ENCODE measurements around the gene TP53I13.
A peak's percentile ranks its signal among the peaks of the same experiment; 100 is the strongest.

Gene TP53I13

DNA sequence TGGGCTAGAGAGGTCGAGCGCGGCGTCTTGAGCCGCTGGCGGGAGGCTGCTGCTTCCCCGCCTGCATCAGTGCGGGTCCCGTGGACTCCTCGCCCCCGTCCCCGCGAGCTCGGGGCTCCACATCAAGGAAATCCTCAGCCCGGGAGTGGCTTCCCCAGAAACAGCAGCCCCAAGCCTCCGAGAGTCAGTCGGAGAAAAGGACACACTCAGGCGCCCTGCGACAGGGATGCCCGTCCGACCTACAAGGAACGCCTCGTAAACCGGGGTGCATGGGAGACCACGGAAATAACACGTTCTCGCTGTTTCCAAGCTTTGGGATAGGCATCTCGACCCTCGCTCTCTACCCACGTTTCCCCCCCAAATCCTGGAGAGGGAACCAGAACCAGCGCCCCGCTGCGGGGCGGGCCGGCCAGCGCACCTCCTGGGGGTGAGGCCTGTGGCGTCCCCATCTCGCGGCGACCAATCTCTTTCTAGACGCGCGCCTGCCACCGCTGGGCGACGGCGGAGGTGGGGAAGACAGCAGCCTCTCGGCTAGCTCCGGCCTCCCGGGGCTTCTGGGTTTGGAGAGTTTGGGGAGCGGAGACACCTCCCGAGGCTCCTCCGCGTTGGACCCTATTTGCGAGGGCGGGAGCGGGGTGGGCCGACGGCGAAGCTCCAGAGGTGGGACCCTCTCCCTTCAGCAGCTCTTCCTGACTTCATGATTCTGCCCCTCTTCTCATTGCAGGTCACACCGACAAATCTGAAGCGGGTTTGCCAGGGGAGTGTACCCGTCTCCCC, 759 bp upstream of the TP53I13 start:
- peak; percentile 51 for DNase-seq

DNA sequence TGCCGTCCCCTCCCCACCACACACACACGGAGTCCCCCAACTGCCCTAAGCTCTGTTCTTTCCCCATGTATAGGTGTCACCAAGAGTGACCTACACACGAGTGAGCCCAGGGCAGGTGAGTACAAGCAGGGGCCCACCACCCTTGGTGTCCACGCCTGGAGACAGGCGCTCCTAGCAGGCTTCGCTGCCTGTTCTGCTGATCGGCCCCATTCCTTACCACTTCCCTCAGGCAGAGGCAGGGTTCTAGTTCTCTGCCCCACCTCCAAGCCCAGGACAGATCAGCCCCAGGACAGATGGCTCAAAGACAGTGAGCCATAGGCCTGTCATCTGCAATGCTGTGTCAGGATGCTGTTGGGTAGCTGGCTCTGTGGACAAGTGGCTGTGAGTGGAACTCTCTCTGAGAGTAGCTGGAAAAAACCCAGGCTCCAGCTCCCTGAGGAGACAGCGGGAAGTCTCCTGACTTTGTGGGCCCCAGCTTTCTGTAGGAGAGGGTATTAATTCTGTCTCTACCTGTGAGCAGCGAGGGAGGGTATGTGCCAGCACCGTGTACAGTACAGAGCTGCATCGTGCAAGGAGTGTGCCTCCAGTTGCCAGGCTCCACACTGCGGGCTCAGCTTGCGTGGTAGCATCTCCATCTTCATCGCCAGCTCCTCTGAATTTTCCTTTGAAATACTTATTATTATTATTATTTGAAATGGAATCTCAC, 897 bp downstream of the TP53I13 start:
- DNase-seq = no peak

DNA sequence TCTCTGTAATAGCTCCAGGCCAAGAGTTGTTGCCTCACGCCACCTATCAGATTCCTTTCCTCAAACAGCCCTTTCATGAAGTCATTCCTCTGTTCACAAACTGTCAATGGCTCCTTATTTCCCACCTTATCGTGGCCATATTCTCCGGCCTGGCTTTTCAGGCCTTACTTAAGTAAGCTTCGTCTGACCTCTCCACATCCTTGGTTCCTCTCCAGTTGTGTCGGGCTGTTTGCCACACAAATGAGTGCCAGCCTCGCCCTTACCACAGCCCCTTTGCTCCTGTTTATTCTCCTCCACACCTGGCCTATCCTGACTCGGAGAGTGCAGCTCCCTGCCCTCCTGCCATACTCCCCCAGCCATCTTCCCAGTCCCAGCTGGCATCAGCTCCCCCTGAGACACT, 2.0 kb downstream of the TP53I13 start:
- DNase-seq = no peak

DNA sequence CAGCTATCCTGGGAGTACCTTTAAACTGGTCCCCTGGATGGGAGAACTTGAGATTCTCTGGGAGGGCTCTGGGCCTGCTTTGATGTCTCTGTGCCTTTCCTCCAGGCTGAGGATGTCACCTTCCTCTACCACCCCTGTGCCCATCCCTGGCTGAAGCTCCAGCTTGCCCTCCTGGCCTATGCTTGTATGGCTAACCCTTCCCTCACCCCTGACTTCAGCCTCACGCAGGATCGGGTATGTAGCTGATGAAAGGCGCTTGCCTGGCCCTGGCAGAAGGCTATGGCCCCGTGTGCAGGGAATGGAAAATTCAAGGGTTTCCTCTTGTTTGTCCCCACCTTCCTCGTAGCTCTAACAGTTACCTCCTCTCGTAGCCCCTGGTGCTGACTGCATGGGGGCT, 3.0 kb downstream of the TP53I13 start:
- no peak for DNase-seq

DNA sequence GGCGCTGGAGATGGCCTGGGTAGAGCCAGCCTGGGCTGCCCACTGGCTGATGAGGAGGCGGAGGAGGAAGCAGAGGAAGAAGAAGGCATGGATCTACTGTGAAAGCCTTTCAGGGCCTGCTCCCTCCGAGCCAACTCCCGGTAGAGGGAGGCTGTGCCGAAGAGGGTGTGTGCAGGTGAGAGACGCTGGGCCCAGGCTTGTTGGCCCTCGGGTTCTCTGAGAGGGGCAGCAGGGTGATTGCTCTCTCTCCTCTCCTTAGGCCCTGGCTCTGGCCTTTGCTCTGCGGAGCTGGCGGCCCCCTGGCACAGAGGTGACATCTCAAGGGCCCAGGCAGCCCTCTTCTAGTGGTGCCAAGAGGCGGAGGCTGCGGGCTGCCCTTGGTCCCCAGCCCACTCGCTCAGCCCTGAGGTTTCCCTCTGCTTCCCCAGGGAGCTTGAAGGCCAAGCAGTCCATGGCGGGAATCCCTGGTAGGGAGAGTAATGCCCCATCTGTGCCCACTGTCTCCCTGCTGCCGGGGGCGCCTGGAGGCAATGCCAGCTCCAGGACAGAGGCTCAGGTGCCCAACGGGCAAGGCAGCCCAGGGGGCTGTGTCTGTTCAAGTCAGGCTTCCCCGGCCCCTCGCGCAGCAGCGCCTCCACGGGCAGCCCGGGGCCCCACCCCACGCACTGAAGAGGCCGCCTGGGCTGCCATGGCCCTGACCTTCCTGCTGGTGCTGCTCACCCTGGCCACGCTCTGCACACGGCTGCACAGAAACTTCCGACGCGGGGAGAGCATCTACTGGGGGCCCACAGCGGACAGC, 3.6 kb downstream of the TP53I13 start:
- DNase-seq = no peak

DNA sequence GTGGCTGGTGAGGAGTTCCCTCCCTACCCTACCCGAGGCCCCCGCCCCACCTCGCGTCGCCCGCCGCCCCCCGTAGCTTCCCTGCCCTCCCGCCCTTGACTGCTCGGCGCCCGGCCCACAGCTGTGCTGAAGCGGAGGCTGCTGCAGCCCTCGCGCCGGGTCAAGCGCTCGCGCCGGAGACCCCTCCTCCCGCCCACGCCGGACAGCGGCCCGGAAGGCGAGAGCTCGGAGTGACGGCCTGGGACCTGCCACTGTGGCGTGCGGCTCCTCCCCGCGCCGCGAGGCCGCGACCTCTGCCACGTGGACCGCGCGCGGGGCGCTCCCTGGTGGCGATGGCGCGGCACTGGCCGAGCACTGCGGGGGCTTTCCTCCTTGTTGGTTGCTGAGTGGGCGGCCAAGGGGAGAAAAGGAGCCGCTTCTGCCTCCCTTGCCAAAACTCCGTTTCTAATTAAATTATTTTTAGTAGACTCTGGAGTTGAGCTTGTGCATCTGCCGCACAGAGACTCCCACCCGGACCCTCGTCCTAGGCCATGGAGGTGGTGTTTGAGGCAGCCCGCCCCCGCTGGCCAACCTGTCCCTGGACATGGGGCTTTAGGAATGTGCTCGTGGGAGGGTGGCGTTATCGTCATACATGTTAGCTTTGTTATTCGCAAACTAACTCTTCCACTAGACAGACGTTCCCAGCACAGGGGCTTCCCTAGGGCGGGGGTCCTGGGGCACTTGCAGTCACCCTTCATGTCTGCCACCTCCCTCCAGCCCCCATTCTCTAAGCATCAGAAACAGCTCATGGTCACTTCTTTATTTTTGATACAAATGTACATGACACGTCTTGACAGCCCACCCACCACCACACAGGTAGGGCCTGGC, 4.4 kb downstream of the TP53I13 start:
- DNase-seq = peak; percentile 47

DNA sequence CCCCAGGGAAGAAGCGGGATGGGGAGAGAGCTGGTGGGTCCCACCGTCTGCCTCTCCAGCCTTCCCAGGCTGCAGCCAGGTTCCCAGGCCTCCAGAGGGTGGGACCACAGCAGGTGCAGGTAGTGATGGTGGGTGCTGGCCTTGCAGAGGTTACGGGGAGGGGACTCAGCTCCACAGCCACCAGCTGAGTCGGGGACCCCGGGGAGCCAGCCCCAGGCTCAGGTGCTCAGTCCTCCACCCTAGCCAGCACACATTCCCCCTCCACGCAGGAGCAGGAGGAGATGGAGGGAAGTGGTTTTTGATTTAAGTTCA, 5.0 kb downstream of the TP53I13 start:
- no peak for DNase-seq

DNA sequence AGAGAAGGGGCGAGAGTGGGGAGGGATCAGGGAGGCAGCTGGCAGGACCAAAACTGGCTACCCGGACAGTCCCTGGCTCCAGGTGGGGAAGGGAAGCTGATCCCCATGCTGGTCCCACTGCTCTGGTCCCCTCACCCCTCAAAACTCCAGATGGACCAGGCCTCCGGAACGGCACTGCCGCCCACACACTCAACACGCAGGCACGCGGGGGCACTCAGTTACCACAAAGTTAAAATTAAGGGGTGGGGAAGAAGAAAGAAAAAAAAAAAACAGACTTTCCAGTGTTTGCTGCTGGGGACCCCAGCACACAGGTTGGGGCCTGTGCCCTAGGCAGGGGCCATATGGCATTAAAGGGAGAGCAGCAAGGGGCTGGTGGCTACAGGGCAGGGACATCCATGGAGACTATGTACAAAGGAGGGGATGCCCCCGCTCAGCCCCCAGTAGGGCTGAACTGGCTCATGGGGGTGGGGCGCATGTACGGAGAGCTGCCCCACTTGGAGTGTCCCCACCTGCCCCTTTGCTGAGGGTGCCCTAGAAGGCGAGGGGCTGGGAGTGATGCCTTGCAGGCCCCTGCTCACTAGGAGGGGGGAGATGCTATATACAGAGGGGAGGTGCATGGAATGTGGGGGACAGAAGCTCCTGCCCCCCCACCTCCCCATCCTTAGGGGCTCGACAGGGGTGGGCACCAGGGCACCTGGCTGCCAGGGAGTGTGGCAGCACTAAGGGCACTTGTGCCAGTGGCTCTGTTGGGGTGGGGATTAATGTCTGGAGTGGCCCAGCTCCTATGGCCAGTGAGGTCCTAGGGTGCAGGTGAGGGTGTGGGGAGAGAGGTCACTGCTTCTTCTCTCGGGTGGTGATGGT, 5.6 kb downstream of the TP53I13 start:
- no peak for DNase-seq

DNA sequence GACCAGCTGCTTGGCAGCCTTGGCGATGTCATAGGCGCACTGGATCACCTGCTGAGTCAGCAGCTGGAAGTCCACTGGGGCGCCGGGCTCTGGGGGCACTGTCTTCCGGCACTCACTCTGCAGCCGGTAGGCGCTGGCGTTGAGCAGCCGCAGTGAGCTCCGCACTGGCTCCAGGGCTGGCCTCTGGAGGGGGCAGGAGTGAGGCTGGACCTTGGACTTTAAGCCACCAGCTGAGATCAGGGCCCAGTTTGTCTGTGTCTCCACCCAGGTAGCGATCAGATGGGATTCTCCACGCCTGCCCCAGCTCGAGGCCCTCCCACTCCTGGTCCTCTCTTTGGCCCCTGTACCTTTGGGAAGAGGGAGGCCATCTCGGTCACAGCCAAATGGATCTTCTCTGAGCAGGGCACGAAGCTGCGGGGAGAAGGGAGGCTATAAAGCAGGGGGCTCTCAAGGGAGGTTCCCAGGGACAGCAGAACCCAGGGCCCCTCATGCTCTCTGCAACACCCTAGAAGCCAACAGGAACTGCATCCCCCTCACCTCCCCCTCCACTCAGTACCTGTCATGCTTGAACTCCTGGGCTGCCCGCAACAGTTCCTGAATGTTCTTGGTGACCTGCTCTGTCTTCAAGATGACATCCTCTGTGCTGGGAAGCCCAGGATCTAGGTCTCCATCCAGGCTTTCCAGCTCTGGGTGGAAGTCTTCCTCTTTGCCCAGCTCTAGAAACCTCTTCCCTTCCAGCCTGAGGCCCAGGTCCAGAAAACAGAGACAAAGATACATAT, 6.4 kb downstream of the TP53I13 start:
- no peak for DNase-seq

DNA sequence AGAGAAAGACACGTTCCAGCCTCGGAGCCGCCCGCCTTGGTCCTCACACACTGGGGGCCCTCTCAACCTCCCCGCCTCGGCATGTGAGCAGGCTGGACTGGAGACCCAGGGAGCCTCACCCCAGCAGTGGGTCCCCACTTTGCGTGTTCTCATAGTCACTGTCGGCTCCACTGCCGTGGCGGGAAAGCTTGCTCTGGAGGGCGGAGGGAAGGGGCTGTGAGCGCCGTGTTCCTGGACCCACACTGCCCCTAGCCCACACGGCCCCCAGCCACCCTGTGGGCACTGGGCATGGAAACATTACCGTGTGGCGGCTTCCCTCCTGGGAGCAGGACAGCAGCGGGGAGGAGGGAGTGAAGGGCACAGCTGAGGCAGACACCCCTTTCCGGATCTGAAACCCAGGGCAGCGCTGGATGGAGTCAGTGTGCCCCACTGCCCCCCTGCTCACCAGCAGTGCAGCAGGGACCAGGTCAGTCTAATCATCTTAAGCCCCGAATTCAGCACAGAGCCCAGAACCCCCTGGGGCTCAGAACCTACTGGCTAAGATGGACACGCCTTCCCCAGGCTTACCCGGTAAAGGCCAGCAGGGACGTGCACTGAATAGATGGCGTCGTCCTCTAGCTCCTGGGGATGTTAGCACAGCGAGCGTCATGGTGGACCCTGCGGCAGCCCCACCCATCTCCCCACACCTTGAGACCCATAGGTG, 7.2 kb downstream of the TP53I13 start:
- DNase-seq = no peak

DNA sequence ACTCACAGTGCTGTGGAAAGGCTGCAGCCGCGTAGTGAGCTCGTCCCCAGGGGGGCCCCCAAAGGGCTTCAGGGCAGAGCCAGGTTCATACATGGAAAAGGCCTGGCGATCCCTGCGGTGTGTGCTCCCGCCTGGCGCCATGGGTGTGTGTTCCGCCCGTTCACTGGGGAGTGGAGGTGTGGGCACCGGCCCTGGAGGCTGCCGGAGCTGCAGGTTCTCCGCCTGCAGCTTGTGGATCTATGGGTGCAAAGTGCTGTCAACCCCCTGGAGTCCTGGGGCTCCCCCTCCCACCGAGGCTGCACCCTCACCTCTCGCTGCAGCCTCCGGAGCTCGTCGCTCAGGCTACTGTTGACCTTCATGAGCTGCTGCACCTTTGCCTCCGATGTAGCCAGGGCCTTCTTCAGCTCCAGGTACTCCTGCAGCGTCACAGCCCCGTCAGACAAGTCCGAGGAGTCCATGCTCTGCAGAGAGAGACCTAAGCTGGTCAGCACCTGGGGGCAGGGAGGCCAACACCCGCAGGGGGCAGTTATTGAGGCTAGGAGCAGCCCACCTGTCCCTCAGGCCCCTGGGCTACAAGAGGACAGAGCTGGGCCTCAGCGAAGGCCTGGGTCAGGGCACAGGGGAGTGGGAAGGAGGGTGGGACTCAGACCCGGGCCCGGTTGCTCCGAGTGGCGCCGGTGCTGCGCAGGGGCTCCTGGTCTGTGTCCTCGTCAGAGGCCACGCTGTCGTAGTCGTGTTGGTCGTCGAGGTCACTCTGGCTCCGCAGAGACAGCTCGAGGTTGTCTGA, 7.9 kb downstream of the TP53I13 start:
- DNase-seq = no peak

DNA sequence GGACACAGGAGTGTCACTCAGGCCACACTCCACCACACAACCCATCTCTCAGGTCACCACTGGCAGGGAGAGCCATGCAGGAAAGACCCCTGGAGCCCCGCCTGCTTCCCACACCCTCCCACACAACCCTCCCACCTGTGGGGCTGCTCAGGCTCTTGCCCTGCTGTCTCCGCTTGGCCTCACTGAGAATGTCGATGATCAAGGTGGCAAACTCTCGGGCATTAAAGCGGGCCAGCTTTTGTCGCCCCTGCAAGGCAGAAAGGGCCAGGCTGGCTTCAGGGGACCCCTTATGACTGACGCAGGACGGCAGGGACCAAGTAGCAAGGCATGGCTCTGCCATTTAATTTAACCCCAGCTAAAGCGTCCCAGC, 8.5 kb downstream of the TP53I13 start:
- no peak for DNase-seq

DNA sequence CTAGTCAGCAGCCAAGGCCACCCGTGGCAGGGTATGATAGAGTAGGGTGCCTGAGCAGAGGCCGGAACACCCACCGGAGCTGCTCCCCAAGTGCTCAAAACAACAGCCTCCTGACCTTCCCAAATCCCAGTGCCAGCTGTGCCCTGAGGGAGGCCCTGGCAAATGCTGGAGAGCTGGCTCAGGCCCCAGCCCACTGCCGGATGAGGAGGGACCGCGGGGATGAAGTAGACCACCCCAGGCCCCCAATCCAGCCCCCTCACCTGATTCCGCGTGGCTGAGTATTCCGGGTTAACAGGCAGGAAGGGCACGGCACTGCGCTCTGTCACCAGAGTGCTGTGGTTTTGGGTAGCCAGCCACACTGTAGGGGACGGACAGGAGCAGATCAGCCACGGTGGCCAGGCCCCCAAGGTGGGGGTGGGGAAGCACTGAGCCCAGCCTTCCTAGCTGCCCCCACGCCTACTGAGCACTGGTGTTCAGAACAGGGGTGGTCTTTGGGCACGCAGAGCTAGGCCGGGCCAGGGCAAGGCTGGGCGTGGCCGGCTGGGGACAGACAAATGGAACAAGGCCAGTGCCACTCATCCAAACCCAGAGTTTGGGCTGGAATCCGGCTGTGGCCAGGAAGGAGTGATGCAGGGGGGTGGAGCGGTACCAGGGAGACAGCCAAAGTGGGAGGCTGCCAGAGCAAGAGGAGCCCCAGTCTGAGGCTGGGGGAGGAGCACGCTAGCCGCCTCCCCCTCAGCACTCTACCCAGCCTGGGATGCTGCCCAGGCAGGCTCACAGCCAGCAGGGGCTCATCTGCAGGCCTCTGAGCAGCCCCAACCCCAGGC, 9.1 kb downstream of the TP53I13 start:
- peak; percentile 75 for DNase-seq

DNA sequence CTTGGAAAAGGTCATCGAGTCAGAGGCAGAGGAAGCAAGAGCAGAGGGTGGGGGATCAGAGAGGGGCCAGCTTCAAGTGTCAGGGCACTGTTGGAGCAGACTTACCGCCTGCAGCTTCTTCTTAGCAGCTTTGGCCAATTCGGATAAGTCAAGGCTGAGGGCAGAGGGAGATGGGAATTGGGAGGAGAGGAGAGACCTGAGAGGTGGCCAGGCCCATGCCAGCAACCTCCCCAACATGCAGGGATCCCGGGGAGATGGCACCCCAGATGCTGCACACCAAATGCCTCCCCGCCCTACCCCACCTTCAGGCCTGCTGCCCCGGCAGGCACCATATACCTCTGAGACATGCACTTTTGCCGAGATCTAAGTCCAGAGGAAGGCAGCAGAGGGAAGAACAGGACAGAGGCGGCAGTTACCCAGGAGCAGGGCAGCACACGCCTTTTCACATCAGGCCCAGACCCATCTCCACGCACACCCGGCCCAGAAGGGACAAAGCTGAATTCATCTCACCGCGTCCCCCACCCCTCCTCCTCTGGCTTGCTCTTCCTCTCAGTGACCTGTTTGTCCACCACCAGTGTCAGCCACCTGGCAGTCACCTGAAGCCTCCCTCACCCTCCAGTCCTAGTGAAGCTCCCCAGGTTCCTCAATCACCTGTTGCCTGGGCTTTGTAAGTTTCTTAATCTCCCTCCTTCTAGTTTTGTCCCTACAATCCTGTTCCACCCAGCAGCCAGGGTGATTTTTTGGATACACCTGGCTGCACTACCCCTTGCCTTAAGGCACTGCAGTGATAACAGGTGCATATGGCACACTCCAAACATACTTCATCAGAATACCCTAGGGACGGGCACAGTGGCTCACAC, 10.4 kb downstream of the TP53I13 start:
- no peak for DNase-seq

DNA sequence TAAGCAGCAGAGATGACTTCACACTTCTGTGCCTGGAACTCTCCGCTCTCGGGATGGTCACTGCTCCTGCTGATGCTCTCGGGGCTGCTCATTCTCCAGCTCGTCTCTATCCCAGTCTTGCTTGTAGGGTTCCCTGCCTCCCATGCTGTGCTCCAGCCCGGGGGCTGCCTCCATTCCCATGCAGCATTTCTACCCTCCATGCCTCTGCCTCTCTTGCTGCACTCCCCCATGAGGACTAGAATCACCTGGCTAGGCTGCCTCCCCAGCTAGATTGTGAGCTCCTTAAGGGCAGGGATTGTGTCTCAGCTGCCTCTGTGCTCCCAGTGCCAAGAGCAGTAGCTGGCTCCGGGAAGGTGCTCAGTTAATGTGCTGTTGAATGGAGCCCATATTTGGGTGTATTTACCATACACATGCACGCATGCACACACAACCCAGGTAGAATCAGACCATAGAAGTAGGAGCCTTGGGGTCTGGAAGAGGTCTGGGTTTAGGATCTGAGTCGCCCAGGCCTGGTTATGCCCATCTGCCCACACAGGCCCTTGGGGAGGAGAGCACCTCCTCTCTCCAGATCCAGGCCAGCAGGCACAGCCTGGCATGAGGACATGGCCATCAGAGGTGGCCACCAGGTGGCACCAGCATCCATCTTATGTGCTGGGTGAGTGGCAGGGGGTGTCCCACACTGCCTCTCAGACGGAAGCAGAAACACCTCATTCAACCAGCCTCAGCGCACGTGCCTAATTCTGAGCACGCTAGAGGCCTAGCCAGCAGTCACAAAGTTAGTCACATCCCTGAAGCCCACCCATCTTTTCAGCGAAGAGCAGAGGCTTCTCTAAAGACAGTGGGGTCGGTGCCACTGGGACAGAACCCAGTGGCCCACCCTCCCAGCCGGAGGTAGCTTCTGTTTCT, 11.6 kb downstream of the TP53I13 start:
- DNase-seq = peak; percentile 92

DNA sequence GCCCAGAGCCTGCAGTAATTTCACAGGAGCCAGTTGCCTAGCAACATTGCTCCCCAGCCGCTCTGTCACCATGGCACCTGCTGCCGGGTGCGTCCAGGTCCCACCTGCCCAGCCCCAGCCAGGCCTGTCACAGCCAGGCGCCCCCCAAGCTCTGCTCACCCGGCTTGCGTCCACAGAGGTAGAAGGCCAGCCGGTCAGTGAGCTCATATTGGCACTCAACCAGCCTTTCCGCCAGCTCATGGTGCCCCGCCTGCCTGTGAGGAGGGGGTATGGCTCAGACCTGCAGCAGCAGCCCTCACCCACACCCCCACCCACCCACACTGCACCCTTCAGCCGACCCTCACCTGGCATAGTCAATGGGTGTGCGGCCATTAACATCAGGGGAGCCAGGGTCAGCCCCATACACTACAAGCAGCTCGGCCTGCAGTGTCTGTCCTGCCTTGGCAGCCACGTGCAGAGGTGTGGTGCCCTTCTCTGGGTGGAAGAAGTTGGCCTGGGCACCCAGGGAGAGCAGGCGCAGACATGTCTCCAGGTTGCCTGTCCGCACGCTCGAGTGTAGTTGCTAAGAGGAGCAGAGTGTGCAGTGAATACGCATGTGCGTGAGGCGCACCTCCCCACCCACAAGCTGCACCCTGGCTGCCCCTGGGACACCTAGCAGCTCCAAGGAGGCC, 13.2 kb downstream of the TP53I13 start:
- DNase-seq = no peak

All from midbrain (tissue), 1 donor.